ENCODE measurements around the gene PCBP1.

DNA sequence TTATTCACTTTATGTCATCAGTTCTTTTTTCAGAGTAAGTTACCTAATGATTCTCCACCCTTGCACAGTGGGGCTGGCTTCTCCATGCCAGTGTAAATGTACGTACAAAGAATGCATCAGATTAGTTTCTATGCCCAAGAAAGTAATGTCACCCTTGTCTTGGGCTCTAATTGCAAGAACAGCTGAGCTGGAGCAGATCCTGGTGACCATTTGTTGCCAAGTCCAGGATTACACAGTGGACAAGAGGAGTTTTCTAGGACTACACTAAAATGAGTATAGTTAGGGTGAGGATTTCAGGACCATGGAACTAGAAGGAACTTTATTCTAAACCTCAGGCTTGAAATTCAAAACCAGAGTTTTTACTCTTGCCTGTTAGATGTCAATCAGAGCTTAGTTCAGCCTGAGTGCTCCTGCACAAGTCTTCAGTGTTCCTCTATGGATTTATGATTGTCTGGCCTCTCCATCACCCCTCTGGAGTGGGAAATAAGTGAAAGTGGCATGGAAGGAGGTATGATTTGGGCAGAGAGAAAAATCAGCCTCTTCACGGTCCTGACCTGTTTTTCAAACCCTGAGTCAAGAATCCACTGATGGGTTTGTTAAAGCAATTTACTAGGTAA lies 29.8 kb downstream of the PCBP1 start:
- TF ChIP-seq, protein P1, sequence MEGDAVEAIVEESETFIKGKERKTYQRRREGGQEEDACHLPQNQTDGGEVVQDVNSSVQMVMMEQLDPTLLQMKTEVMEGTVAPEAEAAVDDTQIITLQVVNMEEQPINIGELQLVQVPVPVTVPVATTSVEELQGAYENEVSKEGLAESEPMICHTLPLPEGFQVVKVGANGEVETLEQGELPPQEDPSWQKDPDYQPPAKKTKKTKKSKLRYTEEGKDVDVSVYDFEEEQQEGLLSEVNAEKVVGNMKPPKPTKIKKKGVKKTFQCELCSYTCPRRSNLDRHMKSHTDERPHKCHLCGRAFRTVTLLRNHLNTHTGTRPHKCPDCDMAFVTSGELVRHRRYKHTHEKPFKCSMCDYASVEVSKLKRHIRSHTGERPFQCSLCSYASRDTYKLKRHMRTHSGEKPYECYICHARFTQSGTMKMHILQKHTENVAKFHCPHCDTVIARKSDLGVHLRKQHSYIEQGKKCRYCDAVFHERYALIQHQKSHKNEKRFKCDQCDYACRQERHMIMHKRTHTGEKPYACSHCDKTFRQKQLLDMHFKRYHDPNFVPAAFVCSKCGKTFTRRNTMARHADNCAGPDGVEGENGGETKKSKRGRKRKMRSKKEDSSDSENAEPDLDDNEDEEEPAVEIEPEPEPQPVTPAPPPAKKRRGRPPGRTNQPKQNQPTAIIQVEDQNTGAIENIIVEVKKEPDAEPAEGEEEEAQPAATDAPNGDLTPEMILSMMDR (IDR thresholded peaks at IDR 0.05; ENCODE audit: insufficient read depth, low read length) = no peak
- TF ChIP-seq POLR2AphosphoS5 (IDR thresholded peaks at IDR 0.05; ENCODE audit: low read depth) = no peak
- TF ChIP-seq, protein P2, sequence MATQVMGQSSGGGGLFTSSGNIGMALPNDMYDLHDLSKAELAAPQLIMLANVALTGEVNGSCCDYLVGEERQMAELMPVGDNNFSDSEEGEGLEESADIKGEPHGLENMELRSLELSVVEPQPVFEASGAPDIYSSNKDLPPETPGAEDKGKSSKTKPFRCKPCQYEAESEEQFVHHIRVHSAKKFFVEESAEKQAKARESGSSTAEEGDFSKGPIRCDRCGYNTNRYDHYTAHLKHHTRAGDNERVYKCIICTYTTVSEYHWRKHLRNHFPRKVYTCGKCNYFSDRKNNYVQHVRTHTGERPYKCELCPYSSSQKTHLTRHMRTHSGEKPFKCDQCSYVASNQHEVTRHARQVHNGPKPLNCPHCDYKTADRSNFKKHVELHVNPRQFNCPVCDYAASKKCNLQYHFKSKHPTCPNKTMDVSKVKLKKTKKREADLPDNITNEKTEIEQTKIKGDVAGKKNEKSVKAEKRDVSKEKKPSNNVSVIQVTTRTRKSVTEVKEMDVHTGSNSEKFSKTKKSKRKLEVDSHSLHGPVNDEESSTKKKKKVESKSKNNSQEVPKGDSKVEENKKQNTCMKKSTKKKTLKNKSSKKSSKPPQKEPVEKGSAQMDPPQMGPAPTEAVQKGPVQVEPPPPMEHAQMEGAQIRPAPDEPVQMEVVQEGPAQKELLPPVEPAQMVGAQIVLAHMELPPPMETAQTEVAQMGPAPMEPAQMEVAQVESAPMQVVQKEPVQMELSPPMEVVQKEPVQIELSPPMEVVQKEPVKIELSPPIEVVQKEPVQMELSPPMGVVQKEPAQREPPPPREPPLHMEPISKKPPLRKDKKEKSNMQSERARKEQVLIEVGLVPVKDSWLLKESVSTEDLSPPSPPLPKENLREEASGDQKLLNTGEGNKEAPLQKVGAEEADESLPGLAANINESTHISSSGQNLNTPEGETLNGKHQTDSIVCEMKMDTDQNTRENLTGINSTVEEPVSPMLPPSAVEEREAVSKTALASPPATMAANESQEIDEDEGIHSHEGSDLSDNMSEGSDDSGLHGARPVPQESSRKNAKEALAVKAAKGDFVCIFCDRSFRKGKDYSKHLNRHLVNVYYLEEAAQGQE (IDR thresholded peaks at IDR 0.05; ENCODE audit: insufficient replicate concordance, low read depth) = no peak
- TF ChIP-seq GABPA (IDR thresholded peaks at IDR 0.05; ENCODE audit: low read depth) = no peak
